H9 (cell line): Measurements from ENCODE around the gene ROM1. TPM values are rescaled to one million over a fixed set of nuclear protein-coding genes. Genes with fewer than 3 reads are reported as not detected.

Source experiments
- DNase-seq: peaks from one replicate; pipeline ENCODE4 v3.0.0-alpha.2; 2017
- H2AFZ ChIP-seq: one replicate; pipeline ENCODE4 v1.6.1; 2013; ENCODE audit warnings: mild to moderate bottlenecking, low read length, control low read depth, moderate library complexity
- H2AK5ac ChIP-seq: 2 replicates; pipeline ENCODE4 v1.6.1; 2013; ENCODE audit warnings: low read length, control low read depth, mixed read lengths; ENCODE audit not compliant: insufficient read length
- H2BK120ac ChIP-seq: one replicate; pipeline ENCODE4 v1.6.1; 2013; ENCODE audit warnings: low read depth, mild to moderate bottlenecking, low read length, control low read depth, inconsistent platforms; ENCODE audit not compliant: poor library complexity, severe bottlenecking
- H2BK12ac ChIP-seq: 2 replicates; pipeline ENCODE4 v1.6.1; 2013; ENCODE audit warnings: low read length, control low read depth, mixed read lengths, low read depth; ENCODE audit not compliant: insufficient read length
- H2BK15ac ChIP-seq: 2 replicates; pipeline ENCODE4 v1.6.1; 2013; ENCODE audit warnings: low read depth, low read length, control low read depth
- H2BK20ac ChIP-seq: one replicate; pipeline ENCODE4 v1.6.1; 2013; ENCODE audit warnings: low read depth, mild to moderate bottlenecking, low read length, control low read depth, inconsistent platforms; ENCODE audit not compliant: poor library complexity, severe bottlenecking
- H2BK5ac ChIP-seq: 2 replicates; pipeline ENCODE4 v1.6.1; 2013; ENCODE audit warnings: low read length, control low read depth, mixed read lengths; ENCODE audit not compliant: insufficient read length
- H3K14ac ChIP-seq: 2 replicates; pipeline ENCODE4 v1.6.1; 2013; ENCODE audit warnings: low read length, control low read depth; ENCODE audit not compliant: insufficient read depth
- H3K18ac ChIP-seq: 2 replicates; pipeline ENCODE4 v1.6.1; 2013; ENCODE audit warnings: low read depth, mild to moderate bottlenecking, mixed read lengths, low read length, control low read depth; ENCODE audit not compliant: insufficient read length
- H3K23ac ChIP-seq: 2 replicates; pipeline ENCODE4 v1.6.1; 2013; ENCODE audit warnings: low read length, control low read depth, mixed read lengths, low read depth; ENCODE audit not compliant: insufficient read length
- H3K23me2 ChIP-seq: 2 replicates; pipeline ENCODE4 v1.6.1; 2013; ENCODE audit warnings: low read depth, mild to moderate bottlenecking, mixed read lengths, low read length, control low read depth; ENCODE audit not compliant: insufficient read length, poor library complexity, severe bottlenecking
- H3K27ac ChIP-seq: 2 replicates; pipeline ENCODE4 v1.5.1; 2013; ENCODE audit warnings: low read length, control low read depth, mixed read lengths, low read depth; ENCODE audit not compliant: insufficient read length
- H3K27me3 ChIP-seq: 2 replicates; pipeline ENCODE4 v1.6.1; 2013; ENCODE audit warnings: low read length, control low read depth, inconsistent platforms; ENCODE audit not compliant: insufficient read depth
- H3K4ac ChIP-seq: 2 replicates; pipeline ENCODE4 v1.6.1; 2013; ENCODE audit warnings: low read depth, mild to moderate bottlenecking, control low read depth, inconsistent platforms, low read length, moderate library complexity
- H3K4me1 ChIP-seq: 2 replicates; pipeline ENCODE4 v1.6.1; 2013; ENCODE audit warnings: low read length, control low read depth, inconsistent platforms; ENCODE audit not compliant: insufficient read depth
- H3K4me2 ChIP-seq: 2 replicates; pipeline ENCODE4 v1.6.1; 2013; ENCODE audit warnings: low read length, control low read depth, mixed read lengths; ENCODE audit not compliant: insufficient read length, insufficient read depth
- H3K56ac ChIP-seq: 2 replicates; pipeline ENCODE4 v1.6.1; 2013; ENCODE audit warnings: low read depth, mild to moderate bottlenecking, mixed read lengths, low read length, control low read depth; ENCODE audit not compliant: insufficient read length
- H3K79me1 ChIP-seq: 2 replicates; pipeline ENCODE4 v1.6.1; 2013; ENCODE audit warnings: low read depth, mild to moderate bottlenecking, moderate library complexity, low read length, control low read depth, inconsistent platforms; ENCODE audit not compliant: insufficient read depth, poor library complexity, severe bottlenecking
- H3K79me2 ChIP-seq: 2 replicates; pipeline ENCODE4 v1.6.1; 2013; ENCODE audit warnings: low read length, control low read depth, inconsistent platforms; ENCODE audit not compliant: insufficient read depth
- H3K9ac ChIP-seq: 2 replicates; pipeline ENCODE4 v1.6.1; 2013; ENCODE audit warnings: low read length, control low read depth, mixed read lengths; ENCODE audit not compliant: insufficient read length; ENCODE audit errors: extremely low read depth
- H3K9me3 ChIP-seq: one replicate; pipeline ENCODE4 v1.6.1; 2013; ENCODE audit warnings: low read depth, low read length, inconsistent platforms; ENCODE audit not compliant: control insufficient read depth
- H3T11ph ChIP-seq: one replicate; pipeline ENCODE4 v1.6.1; 2013; ENCODE audit warnings: mild to moderate bottlenecking, low read length, control low read depth, inconsistent platforms
- H4K20me1 ChIP-seq: one replicate; pipeline ENCODE4 v1.6.1; 2013; ENCODE audit not compliant: control insufficient read depth, insufficient read length, insufficient read depth
- H4K5ac ChIP-seq: 2 replicates; pipeline ENCODE4 v1.6.1; 2013; ENCODE audit warnings: low read depth, mild to moderate bottlenecking, mixed read lengths, low read length, control low read depth; ENCODE audit not compliant: insufficient read length
- H4K8ac ChIP-seq: replicated peaks from 2 replicates; pipeline ENCODE4 v1.6.1; 2013; ENCODE audit warnings: low read length, control low read depth, mixed read lengths, low read depth; ENCODE audit not compliant: insufficient read length
- H4K91ac ChIP-seq: 2 replicates; pipeline ENCODE4 v1.6.1; 2013; ENCODE audit warnings: low read depth, mild to moderate bottlenecking, moderate library complexity, mixed read lengths, low read length, control low read depth; ENCODE audit not compliant: insufficient read length
- H3K27ac Mint-ChIP-seq, 3 experiments: 2 replicates in 2 of 3; 3 replicates in 1 of 3; pipeline ENCODE4 v1.8.0; 2020 to 2021; ENCODE audit warnings: mixed read lengths in 3 of 3, mild to moderate bottlenecking in 1 of 3, moderate library complexity in 1 of 3
- H3K27me3 Mint-ChIP-seq: 2 replicates; pipeline ENCODE4 v1.8.0; 2021; ENCODE audit warnings: low read depth, mild to moderate bottlenecking, moderate library complexity, mixed read lengths
- H3K36me3 Mint-ChIP-seq, 3 experiments: 2 replicates in 2 of 3; 3 replicates in 1 of 3; pipeline ENCODE4 v1.8.0; 2020 to 2021; ENCODE audit warnings: low read depth in 3 of 3, mixed read lengths in 3 of 3; ENCODE audit not compliant: insufficient read depth in 1 of 3
- H3K4me1 Mint-ChIP-seq, 2 experiments: 2 replicates each; pipeline ENCODE4 v1.8.0; 2020; ENCODE audit warnings: mixed read lengths in 2 of 2
- H3K4me3 Mint-ChIP-seq, 2 experiments: 2 replicates in 1 of 2; 3 replicates in 1 of 2; pipeline ENCODE4 v1.8.0; 2020 to 2021; ENCODE audit warnings: mild to moderate bottlenecking in 2 of 2, mixed read lengths in 2 of 2, moderate library complexity in 1 of 2
- H3K9me3 Mint-ChIP-seq, 2 experiments: 2 replicates in 1 of 2; 3 replicates in 1 of 2; pipeline ENCODE4 v1.8.0; 2020; ENCODE audit warnings: mild to moderate bottlenecking in 2 of 2, mixed read lengths in 2 of 2, moderate library complexity in 1 of 2
- WGBS: extraction: QIAGEN DNeasy Blood & Tissue Kit; methylation state at CpG from one replicate; pipeline ENCODE4 v1.1.7; 2013; ENCODE audit warnings: missing lambda C conversion rate, low lambda C conversion rate, mixed read lengths; ENCODE audit not compliant: insufficient read length; ENCODE audit errors: extremely low coverage; 5-methylcytosine and 5-hydroxymethylcytosine counted together
- total RNA-seq: library from RNA; stranded (reverse); gene quantifications from 2 replicates; pipeline ENCODE4 v1.2.1, GENCODE V29; 2021
- TF ChIP-seq, protein P1 (sequence below): fragments of 200-600 bp; sonication (generic); conservative IDR thresholded peaks from 3 replicates; pipeline ENCODE4 v1.8.0; 2021; ENCODE audit warnings: antibody characterized with exemption, mild to moderate bottlenecking

ROM1 gene
- total RNA-seq, 1 experiment from 2014 or later = 0.79 TPM

DNA sequence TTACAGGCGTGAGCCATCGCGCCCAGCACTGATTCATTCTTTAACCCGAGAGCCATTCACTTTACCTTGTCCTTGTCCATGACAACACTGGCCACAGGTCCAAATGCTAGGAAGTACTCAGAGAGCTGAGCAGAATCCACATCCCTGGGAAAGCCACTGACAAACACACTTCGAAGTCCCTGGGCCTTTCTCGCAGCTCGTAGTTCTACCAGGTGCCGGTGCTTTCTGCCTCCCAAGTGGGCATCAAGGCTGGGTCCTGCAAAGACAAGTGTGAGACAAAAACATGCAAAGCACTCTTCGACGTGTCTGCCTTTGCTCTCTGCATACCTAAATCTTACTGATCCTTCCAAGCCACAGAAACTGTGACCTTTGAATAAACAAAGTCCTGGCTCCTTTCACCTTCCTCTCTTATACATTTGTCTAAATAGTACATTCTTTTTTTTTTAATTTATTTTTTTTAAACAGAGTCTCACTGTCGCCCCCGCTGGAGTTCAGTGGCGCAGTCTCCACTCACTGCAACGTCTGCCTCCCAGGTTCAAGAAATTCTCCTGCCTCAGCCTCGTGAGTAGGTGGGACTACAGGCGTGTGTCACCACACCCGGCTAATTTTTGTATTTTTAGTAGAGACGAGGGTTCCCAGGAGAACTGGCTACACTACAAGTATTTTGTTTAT is 24.0 kb upstream of the ROM1 start:
- no peak for DNase-seq
- H3K36me3 Mint-ChIP-seq = peaks cover 6 to 46% (median 35%) of the 10 kb centered on the region in 3 experiments; a peak in 6 of 7 replicates
- Histone ChIP-seq H2BK15ac (no peak overlapping the region), H3K4ac (no peak overlapping the region), H3K4me2 (no peak overlapping the region), H2BK5ac (no peak overlapping the region), H2AFZ (no peak overlapping the region), H2AK5ac (no peak overlapping the region), H3K27me3 (no peaks in the 10 kb centered on the region), H3K14ac (no peak overlapping the region), H3K79me1 (peaks cover 3% of the 10 kb centered on the region), H3K23ac (no peak overlapping the region), H4K20me1 (no peaks in the 10 kb centered on the region), H3K9ac (no peak overlapping the region), H4K8ac (no peak overlapping the region), H3K4me1 (no peaks in the 10 kb centered on the region; the same call in 1 of the 2 replicates), H2BK12ac (no peak overlapping the region), H3K27ac (no peak overlapping the region), H3K18ac (no peak overlapping the region), H4K91ac (no peak overlapping the region), H3K79me2 (no peaks in the 10 kb centered on the region), H3K56ac (no peak overlapping the region), H3K23me2 (peaks cover 5% of the 10 kb centered on the region), H4K5ac (no peak overlapping the region), H2BK120ac (no peak overlapping the region), H3T11ph (no peak overlapping the region), H3K9me3 (no peaks in the 10 kb centered on the region), H2BK20ac (no peak overlapping the region)
- no peak overlapping the region for H3K27ac Mint-ChIP-seq
- no CpG with 5 or more reads among the region's 18 CpGs for WGBS
- H3K27me3 Mint-ChIP-seq = no peaks in the 10 kb centered on the region
- TF ChIP-seq, protein P1, sequence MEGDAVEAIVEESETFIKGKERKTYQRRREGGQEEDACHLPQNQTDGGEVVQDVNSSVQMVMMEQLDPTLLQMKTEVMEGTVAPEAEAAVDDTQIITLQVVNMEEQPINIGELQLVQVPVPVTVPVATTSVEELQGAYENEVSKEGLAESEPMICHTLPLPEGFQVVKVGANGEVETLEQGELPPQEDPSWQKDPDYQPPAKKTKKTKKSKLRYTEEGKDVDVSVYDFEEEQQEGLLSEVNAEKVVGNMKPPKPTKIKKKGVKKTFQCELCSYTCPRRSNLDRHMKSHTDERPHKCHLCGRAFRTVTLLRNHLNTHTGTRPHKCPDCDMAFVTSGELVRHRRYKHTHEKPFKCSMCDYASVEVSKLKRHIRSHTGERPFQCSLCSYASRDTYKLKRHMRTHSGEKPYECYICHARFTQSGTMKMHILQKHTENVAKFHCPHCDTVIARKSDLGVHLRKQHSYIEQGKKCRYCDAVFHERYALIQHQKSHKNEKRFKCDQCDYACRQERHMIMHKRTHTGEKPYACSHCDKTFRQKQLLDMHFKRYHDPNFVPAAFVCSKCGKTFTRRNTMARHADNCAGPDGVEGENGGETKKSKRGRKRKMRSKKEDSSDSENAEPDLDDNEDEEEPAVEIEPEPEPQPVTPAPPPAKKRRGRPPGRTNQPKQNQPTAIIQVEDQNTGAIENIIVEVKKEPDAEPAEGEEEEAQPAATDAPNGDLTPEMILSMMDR = peak; percentile 67
- H3K9me3 Mint-ChIP-seq = no peaks in the 10 kb centered on the region
- peaks cover 21 to 25% of the 10 kb centered on the region in 2 experiments for H3K4me1 Mint-ChIP-seq
- peak overlapping the region in 1 of 2 experiments; percentile 56; a peak in 1 of 5 replicates for H3K4me3 Mint-ChIP-seq
